GM21390 (cell line): ENCODE measurements around the gene CLDN11.

ENCODE experiments used
- ATAC-seq: cut with Tn5 transposase; IDR thresholded peaks from one replicate; pipeline ENCODE4 v1.9.1; 2021; ENCODE audit not compliant: unreplicated experiment

CLDN11 gene

DNA sequence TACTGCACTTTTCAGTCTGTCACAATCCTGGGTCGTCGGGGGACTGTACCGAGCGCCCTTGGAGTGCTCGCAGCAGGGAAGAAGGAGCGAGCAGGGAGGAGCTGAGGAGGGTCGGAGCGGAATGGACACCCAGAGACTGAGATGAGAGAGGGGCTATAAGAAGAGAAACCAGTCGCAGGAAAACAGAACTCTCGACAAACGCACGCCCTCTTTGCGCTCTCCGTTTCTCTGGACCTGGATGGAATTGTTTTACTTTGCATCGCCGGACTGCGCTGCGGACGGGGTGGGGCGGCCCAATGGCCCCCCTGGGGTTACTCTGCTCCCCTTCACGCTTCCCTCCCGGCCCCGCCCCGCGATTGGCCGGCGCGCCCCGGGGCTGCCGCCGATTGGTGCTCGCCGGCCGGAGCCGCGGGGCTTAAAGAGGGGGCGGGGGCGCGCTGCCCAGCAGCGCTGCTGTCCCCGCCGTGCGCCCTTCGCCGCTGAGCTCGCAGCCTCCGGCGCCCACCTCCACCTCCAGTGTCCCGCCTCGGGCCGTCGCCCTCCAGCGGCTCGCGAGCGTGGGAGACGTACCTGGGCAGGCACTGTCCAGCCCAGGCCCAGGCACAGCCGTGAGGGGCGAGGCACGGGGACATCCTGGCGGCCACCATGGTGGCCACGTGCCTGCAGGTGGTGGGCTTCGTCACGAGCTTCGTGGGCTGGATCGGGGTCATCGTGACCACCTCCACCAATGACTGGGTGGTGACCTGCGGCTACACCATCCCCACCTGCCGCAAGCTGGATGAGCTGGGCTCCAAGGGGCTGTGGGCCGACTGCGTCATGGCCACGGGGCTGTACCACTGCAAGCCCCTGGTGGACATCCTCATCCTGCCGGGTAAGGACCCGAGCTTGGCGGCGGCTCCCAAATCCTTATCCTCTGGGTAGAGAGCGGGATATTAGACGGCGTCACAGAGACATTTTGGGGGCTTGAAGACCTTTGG, at the start of gene CLDN11:
CLDN11 (plus strand) TSS at position 447 of the 977 bp plus-strand sequence; CDS start at position 646, 199 bp downstream.
- no peak for ATAC-seq

DNA sequence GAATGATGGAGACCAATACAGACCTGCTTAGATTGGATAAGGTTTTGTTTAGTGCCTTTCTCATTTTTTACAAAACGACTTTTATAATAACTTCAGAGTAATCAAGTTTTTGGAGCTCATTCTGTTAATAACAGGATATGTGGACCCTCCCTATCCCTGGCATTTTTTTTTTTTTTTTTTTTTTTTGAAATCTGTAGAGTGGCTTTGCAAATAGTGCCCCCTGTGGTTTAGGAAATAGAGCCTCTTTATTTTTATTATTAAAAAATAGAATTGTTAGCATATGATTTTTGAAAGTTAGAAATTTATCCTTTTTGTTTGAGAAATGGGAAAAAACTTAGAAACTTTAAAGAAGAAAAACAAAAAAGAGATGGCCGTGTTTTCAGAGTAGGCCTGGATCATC, 49.7 kb upstream of the CLDN11 start:
- no peak for ATAC-seq

DNA sequence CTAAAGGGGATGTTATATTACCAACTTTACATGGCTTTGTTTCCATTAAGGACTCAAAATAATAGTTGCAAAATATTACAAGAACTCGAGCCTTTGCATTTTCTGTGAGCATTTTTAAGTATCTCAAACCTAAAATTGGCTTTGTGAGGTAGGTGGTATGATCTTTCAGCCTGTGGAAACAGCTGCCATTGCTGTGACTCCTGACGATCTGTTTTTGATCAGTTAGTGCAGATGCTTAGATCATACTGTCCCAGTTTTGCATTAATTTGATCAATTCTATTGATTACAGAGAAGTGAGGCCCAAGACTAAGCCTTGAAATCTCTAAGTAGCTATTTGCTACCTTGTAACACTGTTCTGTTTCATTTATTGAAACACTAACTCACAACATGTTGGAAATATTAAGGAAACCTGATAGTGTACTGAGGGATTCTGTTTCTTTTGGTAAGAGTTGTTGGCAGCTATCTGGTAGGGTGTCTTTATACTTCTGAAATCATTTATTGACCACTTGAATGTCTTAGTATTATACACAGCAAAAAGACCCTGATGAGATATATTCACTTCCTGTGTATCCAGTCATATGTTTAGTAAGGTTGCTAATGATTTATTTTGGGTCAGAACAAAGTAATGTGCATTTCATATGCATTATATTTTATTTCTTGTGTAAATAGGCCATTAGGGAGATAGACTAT, 46.3 kb upstream of the CLDN11 start:
- ATAC-seq, result no peak

DNA sequence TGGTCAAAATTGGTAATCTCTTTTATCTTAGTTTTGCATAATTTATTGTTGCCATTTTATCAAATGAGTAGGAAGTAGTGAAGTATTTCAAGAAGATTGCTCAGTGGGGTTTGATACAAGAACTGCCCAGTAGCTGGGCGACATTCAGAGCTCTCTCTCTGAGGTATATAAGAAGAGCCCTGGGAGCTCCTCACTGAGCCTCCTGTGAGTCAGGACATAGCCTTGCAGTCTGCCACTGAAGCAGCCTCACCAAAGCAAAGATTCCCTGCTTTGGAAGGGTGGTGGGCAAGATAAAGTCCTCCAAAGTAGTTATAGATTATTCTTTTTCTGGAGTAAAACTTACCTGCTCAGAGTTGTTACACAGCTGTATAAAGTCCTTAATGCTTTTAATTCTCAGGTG, 35.1 kb upstream of the CLDN11 start:
- no peak for ATAC-seq

DNA sequence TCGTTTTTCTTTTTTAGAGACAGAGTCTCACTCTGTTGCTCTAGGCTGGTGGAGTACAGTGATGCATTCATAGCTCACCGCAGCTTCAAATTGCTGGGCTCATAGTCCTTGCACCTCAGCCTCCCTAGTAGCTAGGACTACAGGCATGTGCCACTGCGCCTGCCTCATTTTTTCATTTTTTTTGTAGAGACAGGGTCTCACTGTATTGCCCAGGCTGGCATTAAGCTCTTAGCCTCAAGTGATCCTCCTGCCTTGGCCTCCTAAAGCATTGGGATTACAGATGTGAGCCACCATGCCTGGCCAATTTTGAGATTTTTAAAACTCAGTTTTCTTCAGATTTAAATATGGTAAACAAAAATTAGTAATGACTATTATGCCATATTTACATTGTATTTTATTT, 32.2 kb upstream of the CLDN11 start:
- ATAC-seq, result no peak

DNA sequence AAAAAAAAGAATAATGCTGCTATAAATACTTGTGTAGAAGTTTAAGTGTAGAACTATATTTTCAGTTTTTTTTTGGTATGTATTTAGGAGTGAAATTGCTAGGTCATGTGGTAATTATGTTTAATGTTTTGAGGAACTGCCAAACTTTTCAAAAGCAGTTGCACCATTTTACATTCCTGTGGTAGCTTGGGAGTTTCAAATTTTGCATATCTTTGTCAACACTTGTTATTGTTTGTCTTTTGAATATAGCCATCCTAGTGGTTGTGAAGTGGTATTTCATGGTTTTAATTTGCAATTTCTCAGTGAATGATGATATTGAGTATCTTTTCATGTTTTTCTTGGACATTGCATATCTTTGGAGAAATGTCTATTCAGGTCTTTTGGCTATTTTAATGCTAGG, 30.7 kb upstream of the CLDN11 start:
- no peak for ATAC-seq

DNA sequence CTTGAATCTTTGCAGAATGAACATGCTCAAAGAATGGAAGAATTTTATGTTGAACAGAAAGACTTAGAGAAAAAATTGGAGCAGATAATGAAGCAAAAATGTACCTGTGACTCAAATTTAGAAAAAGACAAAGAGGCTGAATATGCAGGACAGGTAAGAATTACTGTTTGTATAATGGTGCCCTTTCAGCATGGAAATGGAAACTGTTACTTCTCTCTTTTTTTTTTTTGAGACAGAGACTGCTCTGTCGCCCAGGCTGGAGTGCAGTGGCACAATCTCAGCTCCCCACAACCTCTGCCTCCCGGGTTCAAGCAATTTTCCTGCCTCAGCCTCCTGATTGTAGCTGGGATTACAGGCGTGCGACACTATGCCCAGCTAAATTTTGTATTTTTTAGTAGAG, 27.6 kb upstream of the CLDN11 start:
- no peak for ATAC-seq

DNA sequence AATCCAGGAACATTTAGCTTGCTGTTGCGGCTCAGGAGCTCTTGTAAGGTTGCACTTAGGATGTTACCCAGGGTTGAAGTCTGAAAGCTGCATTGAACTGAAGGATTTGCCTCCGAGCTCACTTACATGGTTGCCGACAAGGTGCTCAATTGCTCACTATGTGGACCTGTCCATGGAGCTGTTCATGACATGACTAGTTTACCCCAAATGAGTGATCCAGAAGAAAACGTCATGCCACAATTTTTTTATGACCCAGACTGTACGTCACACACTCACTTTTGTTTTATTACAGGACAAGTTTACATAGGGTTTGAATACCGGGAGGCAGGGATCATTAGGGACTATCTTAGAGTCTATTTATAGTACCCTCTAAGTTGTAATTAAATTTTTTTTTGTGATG, 21.0 kb upstream of the CLDN11 start:
- no peak for ATAC-seq

DNA sequence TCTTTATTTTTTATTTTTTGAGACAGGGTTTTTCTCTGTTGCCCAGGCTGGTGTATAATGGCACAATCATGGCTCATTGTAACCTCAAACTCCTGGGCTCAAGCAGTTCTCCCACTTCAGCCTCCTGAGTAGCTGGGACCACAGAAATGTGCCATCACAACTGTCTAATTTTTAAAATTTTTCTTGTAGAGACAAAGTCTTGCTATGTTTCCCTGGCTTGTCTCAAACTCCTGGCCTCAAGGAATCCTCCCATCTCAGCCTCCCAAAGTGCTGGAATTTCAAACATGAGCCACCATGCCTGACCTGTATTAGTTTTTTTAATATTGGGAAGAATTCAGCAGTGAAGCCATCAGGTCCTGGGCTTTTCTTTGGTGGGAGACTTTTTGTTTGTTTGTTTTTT, 13.6 kb upstream of the CLDN11 start:
- ATAC-seq, result no peak

DNA sequence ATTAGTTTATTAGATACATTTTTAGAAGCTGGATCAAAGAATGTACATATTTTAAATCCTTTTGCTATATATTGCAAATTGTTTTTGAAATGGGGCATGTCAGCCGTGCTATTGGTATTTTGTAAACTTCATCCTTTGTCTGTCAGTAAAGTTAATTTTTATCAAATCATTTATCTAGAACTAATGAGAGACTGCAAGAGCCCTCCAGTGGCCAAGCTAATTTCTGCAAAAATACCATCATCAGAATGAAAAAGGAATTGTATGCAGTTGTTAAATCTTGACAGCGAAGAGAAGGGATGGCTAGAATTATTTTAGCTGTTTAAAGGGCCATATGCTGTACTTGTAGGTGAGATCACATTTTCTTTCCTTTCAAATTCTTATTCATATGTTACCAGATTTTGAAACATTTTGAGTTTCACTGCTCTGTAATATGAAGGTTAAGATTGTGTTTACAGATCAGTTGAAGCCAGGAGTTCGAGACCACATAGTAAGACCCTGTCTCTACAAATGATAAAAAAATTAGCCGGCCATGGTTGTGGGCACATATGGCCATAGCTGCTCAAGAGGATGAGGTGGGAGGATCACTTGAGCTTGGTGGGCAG, 8.1 kb upstream of the CLDN11 start:
- no peak for ATAC-seq

DNA sequence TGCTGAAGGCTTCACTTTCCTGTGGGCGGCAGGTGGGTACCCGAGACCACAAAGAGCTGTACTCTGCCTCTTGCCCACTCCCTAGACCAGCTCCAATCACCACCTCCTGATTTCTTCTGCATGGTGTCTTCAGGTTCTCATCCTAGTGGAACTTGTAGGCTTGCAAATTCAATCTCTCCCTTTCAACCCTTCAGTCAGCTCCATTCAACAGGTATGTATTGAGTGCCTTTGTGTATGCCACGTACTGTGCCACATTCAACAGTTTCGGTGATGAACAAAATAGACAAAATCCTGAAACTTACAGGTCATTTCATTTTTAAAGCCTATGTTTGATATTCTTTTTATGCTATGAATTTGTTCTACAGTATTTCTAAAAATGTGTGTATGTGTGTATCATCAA, 5.4 kb upstream of the CLDN11 start:
- no peak for ATAC-seq

DNA sequence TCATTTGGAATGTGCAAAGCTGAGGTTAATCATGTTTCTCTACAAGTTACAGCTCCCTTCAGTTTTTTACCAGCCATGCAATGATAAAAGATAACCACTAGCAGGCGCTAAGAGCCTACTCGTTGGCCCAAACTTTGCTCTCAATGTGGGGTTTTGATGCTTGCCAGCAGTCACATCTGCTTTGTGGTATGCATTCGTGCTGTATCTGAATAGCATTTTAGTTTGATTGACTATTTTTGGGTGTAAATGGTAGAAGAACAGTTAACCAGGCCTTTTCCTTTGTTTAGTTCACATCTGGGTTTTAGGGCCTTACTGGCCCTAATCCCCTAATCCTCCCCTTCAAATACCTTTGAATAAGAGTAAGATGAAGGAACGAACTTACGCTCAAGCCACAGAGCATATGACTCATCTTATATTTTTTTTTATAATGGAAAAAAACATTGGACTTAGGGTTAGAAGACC, 4.4 kb upstream of the CLDN11 start:
- peak; percentile 65 for ATAC-seq

DNA sequence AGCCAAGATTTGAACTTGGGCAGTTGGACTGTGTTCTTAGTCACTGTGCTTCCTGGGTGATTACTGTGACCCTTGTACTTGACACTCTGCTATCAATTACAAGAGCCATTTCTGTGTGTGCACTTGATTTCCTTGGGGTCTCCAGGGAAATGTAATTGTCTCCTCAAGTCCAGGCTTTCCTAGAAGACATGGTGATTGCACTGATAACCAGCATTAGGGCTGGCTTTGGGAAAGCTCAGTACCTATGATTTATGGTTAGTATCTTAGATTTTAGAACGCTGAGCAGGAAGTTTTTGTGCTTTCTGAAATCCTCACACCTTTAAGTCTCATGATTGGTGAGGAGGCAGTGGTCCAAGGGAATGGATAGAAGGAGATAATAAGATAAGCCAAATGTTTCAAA, 1.6 kb upstream of the CLDN11 start:
- ATAC-seq, result no peak

DNA sequence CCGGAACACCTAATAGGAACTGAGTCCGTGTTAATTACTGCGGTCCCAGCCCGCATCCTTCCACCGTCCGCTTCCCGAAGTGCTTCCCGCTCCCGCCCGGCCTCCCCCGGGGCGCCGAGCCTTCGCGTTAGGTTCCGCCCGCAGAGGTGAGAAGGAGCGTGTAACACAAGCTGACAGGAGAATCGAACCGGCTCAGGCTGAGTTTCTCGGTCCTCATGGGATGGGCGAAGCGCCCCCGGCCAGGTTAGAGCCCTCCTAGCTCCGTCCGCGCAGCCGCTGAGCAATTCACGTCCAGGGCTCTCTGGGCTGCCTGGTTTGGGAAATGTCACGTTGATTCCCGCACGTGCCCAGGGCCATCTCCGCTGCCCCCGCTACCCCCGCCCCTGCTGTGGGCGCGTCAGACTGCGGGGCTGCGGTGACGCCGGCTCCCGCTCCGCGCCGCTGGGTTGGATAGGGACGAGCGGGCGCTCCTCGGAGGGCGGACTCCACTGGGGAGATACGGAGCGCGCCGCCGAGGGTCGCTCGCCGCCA, 954 bp downstream of the CLDN11 start:
- ATAC-seq, result no peak

DNA sequence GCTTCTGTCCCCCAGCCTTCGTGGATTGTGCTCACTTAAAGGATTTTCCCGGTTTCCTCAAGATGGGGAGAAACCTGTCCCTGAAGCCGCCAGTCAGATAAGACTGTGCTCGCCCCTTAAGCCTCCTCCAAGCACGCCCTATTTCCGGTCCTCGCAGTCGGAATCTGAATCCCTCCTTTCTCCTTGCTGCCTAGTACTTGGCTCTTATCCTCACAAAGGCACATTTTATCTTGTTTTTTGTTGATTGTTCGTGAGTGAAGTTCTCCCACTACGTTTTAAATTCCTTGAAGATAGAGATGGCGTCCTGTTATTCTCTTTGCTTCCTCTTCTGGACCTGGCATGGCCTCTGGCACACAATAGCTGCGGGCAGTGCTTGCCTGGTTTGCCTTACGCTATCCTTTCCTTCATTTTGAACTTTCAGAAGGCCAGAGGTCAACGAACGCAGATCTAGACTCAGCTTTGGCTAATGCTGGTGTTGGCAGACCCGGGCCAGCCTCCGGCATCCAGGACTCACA, 1.7 kb downstream of the CLDN11 start:
- no peak for ATAC-seq

DNA sequence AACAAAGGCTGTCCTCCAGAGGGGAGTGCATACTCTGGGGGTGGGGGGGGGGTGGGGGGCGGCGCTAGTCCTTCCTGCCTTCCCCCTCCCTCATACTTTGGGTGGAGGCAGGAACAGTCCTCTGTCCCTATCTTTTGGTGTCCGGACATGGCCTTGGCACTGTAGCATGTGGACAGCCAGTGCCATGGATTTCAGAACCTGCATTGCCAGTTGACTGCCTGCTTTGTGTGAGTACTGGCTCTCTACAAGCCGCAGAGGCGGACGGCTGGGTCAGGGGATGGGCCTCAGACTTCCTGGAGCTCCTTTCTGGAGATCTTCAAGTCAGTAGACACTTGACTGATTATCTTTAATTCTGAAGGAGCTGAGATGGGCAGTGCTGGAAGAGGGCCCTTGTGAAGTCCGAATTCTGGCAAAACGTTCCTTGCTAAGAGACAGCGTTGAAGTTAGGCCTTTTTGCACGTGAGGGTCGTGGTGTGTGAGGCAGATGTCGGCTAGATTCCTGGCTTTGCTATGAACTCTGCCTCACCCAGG, 2.5 kb downstream of the CLDN11 start:
- ATAC-seq, result no peak

DNA sequence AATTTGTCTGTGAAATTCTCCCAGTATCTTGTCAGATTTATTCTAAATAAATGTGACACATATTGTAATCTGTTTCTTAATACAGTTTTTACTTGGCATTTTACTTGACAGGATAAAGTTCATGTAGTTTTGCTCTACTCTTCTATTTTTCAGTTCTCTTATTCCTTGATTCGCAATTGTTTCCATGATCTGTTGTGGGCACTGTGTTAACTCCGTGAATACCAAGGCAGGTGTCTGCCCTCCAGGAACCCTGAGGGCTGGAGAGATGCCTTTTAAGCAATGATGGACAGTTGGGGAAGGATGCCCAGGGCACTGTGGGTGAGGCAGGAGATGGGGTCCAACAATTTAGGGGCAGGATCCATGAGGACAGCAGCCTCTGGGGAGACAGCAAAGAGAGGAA, 3.1 kb downstream of the CLDN11 start:
- ATAC-seq, result no peak

DNA sequence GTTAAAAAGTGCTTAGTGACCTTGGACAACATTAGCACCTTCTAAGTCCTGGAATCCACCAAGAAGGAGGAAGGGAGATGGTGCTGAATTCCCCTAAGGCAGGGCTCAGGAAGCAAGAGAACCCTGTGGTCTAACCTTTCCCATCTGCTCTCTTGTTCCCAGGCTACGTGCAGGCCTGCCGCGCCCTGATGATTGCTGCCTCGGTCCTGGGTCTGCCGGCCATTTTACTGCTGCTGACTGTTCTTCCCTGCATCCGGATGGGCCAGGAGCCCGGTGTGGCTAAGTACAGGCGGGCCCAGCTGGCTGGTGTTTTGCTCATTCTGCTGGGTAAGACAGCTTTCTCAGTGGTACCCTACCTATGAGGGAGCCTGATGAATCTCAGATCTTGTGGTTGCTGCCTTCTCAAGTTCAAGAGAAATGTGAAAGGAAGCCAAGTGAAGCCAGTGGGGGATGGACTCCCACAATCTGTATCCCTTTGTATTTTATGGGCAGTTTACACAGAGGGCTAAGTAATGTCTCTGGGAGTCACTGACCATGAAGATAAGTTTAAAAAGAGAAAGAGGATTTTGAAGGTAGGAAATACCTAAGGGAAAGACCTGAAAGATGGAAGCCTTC, 4.4 kb downstream of the CLDN11 start:
- no peak for ATAC-seq

DNA sequence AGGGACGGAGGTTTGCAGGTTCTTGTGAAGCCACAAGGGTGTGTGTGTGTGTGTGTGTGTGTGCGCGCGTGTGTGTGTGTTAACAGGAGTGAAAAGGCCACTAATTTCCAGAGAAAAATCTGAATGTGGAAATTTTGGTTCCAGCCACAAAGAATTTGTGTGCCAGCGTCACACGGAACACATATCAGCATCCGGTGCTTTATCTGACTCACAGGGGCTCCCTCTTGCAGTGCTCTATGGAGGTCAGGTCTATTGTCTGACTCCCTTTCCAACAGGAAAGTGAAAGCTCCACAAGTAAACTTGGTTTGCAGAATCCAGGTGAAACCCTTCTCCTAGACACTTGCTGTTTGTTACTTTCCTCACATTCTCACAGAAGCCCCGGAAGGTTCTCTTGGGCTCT, 6.2 kb downstream of the CLDN11 start:
- ATAC-seq, result no peak

DNA sequence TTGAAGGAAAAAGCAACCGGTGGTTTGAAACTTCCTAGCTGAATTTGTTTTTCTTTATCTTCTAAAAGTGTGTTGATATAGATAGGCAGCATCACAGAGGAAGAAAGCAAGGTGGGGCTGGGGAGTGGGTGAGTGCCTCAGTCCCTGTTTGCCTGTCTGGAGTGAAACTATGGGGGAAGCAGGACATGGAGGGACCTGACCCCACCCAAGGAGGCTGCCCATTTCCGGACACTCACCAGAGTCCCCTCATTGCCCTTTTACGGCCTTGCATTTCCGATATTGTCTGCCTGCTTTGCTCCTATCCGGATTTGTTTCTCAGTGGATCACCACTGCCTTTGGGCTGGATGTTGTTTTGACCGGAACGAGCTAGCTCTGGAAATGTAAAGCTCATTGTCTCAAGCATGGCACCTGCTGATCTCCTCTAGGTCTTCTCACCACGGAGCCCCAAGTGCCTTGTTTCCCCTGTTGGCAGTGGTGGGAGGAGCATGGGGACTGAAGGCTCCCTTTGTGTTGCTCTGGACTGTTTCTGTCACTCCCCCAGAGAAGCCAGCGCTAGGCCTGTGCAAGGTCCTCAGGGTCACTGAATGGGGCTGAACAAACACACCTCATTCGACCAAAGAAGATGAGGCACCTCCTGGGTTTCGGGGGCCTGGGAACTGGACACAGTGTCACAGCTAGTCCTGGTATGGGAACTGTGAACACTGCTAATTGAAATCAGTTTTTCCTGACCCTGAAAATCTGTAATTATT, 7.0 kb downstream of the CLDN11 start:
- no peak for ATAC-seq
